IMR-90 (cell line): ENCODE results near the gene TTC39A. TPM values are rescaled to one million over a fixed set of nuclear protein-coding genes. Genes with fewer than 3 reads are reported as not detected.

Experiments used
- ATAC-seq: fragments of 200-7000 bp; cut with Tn5 transposase; 2 replicates; pipeline ENCODE4 v1.9.1; 2020; ENCODE audit warnings: low read depth, mild to moderate bottlenecking, moderate library complexity
- BruUV-seq: library from RNA; stranded (reverse); fragments of 400-500 nt; replicated peaks from 2 replicates; lab custom pipeline; 2021; lab: Mats Ljungman, UMichigan
- CTCF ChIA-PET: fragments of 300-600 bp; formaldehyde crosslinking; extraction: SDS; loops from one replicate; lab custom pipeline; 2021; ENCODE audit warnings: antibody characterized with exemption; lab: Yijun Ruan, JAX
- POLR2A ChIA-PET: fragments of 300-600 bp; sonication (Branson Sonifier 250); formaldehyde crosslinking; loops from one replicate; lab custom pipeline; 2022; ENCODE audit warnings: antibody characterized with exemption; ENCODE audit not compliant: unreplicated experiment; lab: Charles Lee
- DNase-seq: peaks from one replicate; pipeline ENCODE4 v3.0.0; 2013
- H2AFZ ChIP-seq: replicated peaks from 2 replicates; pipeline ENCODE3; 2013; ENCODE audit warnings: low read length, mild to moderate bottlenecking; ENCODE audit not compliant: poor library complexity
- H2AK5ac ChIP-seq: 2 replicates; pipeline ENCODE4 v1.6.1; 2013; ENCODE audit warnings: low read depth, low read length, inconsistent platforms
- H2AK9ac ChIP-seq: replicated peaks from 2 replicates; pipeline ENCODE3; 2013; ENCODE audit warnings: mild to moderate bottlenecking, low read depth, low read length, moderate library complexity; ENCODE audit not compliant: poor library complexity
- H2BK120ac ChIP-seq: 2 replicates; pipeline ENCODE4 v1.6.1; 2013; ENCODE audit warnings: low read depth, low read length, inconsistent platforms
- H2BK15ac ChIP-seq: 3 replicates; pipeline ENCODE4 v1.6.1; 2013; ENCODE audit warnings: low read depth, low read length, inconsistent platforms
- H2BK20ac ChIP-seq: 2 replicates; pipeline ENCODE4 v1.6.1; 2013; ENCODE audit warnings: low read depth, mild to moderate bottlenecking, inconsistent platforms, low read length, moderate library complexity
- H2BK5ac ChIP-seq: 2 replicates; pipeline ENCODE4 v1.6.1; 2013; ENCODE audit warnings: mild to moderate bottlenecking, low read depth, low read length, inconsistent platforms; ENCODE audit not compliant: poor library complexity, severe bottlenecking
- H3K14ac ChIP-seq: replicated peaks from 2 replicates; pipeline ENCODE4 v1.6.1; 2013; ENCODE audit warnings: low read depth, low read length, inconsistent platforms
- H3K18ac ChIP-seq: 2 replicates; pipeline ENCODE4 v1.6.1; 2013; ENCODE audit warnings: low read depth, low read length, control low read depth
- H3K23ac ChIP-seq: 2 replicates; pipeline ENCODE4 v1.6.1; 2013; ENCODE audit warnings: low read depth, low read length, inconsistent platforms
- H3K27ac ChIP-seq: 2 replicates; pipeline ENCODE4 v1.5.1; 2013; ENCODE audit warnings: mild to moderate bottlenecking, control low read depth, low read length; ENCODE audit not compliant: insufficient read depth
- H3K27me3 ChIP-seq: 2 replicates; pipeline ENCODE4 v1.6.1; 2013; ENCODE audit warnings: low read length; ENCODE audit not compliant: control insufficient read depth, insufficient read depth
- H3K36me3 ChIP-seq: 2 replicates; pipeline ENCODE4 v1.6.1; 2013; ENCODE audit warnings: low read length, mixed read lengths; ENCODE audit not compliant: control insufficient read depth, insufficient read depth
- H3K4ac ChIP-seq: 2 replicates; pipeline ENCODE4 v1.6.1; 2013; ENCODE audit warnings: low read depth, low read length, inconsistent platforms
- H3K4me1 ChIP-seq: 2 replicates; pipeline ENCODE4 v1.6.1; 2013; ENCODE audit warnings: low read length, mixed read lengths; ENCODE audit not compliant: control insufficient read depth, insufficient read depth
- H3K4me2 ChIP-seq: 2 replicates; pipeline ENCODE4 v1.6.1; 2013; ENCODE audit warnings: low read depth, mild to moderate bottlenecking, control low read depth, low read length, moderate library complexity
- H3K4me3 ChIP-seq: 2 replicates; pipeline ENCODE4 v1.5.1; 2013; ENCODE audit warnings: low read depth, mild to moderate bottlenecking, control low read depth, low read length, moderate library complexity; ENCODE audit not compliant: insufficient read depth
- H3K56ac ChIP-seq: 2 replicates; pipeline ENCODE4 v1.6.1; 2013; ENCODE audit warnings: low read length, inconsistent platforms; ENCODE audit not compliant: insufficient read depth; ENCODE audit errors: extremely low read depth
- H3K79me1 ChIP-seq, 2 experiments: 2 replicates each; pipeline ENCODE4 v1.6.1; 2013; ENCODE audit warnings: low read length in 2 of 2, inconsistent platforms in 1 of 2, low read depth in 1 of 2
- H3K9ac ChIP-seq: 2 replicates; pipeline ENCODE4 v1.6.1; 2013; ENCODE audit warnings: low read depth, low read length, control low read depth
- H3K9me1 ChIP-seq: 2 replicates; pipeline ENCODE4 v1.6.1; 2013; ENCODE audit warnings: low read length, inconsistent platforms; ENCODE audit not compliant: insufficient read depth
- H3K9me3 ChIP-seq: 2 replicates; pipeline ENCODE4 v1.6.1; 2013; ENCODE audit warnings: low read length; ENCODE audit not compliant: control insufficient read depth, insufficient read depth
- H4K20me1 ChIP-seq: 2 replicates; pipeline ENCODE4 v1.6.1; 2013; ENCODE audit warnings: low read length, inconsistent platforms; ENCODE audit not compliant: insufficient read depth
- H4K5ac ChIP-seq: 2 replicates; pipeline ENCODE4 v1.6.1; 2013; ENCODE audit warnings: mild to moderate bottlenecking, low read depth, low read length, control low read depth
- H4K8ac ChIP-seq, 2 experiments: 2 replicates each; pipeline ENCODE4 v1.6.1; 2013; ENCODE audit warnings: low read depth in 2 of 2, low read length in 2 of 2, control low read depth in 1 of 2, inconsistent platforms in 1 of 2
- H4K91ac ChIP-seq: 2 replicates; pipeline ENCODE4 v1.6.1; 2013; ENCODE audit warnings: low read depth, low read length, inconsistent platforms; ENCODE audit not compliant: insufficient read depth
- BHLHE40 ChIP-seq: fragments of 150-350 bp; IDR thresholded peaks from 2 replicates; pipeline ENCODE4 v1.6.1; 2016; ENCODE audit warnings: mild to moderate bottlenecking, low read depth, low read length
- CEBPB ChIP-seq: IDR thresholded peaks from 2 replicates; pipeline ENCODE4 v1.6.1; 2012; ENCODE audit warnings: low read depth, low read length, improper control_type of control experiment
- CHD1 ChIP-seq: IDR thresholded peaks from 2 replicates; pipeline ENCODE4 v1.6.1; 2012; ENCODE audit warnings: low read depth, low read length, improper control_type of control experiment
- FOS ChIP-seq: fragments of 150-350 bp; IDR thresholded peaks from 2 replicates; pipeline ENCODE4 v1.6.1; 2016; ENCODE audit warnings: low read depth, low read length
- MAFK ChIP-seq: IDR thresholded peaks from 2 replicates; pipeline ENCODE4 v1.6.1; 2012; ENCODE audit warnings: low read depth, low read length, improper control_type of control experiment
- MAZ ChIP-seq: IDR thresholded peaks from 2 replicates; pipeline ENCODE4 v1.6.1; 2012; ENCODE audit warnings: low read depth, mild to moderate bottlenecking, low read length, improper control_type of control experiment, moderate library complexity, borderline replicate concordance
- MXI1 ChIP-seq: IDR thresholded peaks from 2 replicates; pipeline ENCODE4 v1.6.1; 2012; ENCODE audit warnings: low read depth, mild to moderate bottlenecking, low read length, moderate library complexity, borderline replicate concordance
- NFE2L2 ChIP-seq: fragments of 150-350 bp; IDR thresholded peaks from 2 replicates; pipeline ENCODE4 v1.6.1; 2016; ENCODE audit warnings: low read depth, mild to moderate bottlenecking, low read length
- POLR2A ChIP-seq: IDR thresholded peaks from 2 replicates; pipeline ENCODE4 v1.6.1; 2012; ENCODE audit warnings: mild to moderate bottlenecking, low read depth, low read length
- RCOR1 ChIP-seq: IDR thresholded peaks from 2 replicates; pipeline ENCODE4 v1.6.1; 2012; ENCODE audit warnings: mild to moderate bottlenecking, low read length, improper control_type of control experiment; ENCODE audit not compliant: insufficient replicate concordance
- RFX5 ChIP-seq: IDR thresholded peaks from 2 replicates; pipeline ENCODE4 v1.8.0; 2012; ENCODE audit warnings: low read depth, mild to moderate bottlenecking, low read length, moderate library complexity
- SMC3 ChIP-seq: fragments of 150-350 bp; IDR thresholded peaks from 2 replicates; pipeline ENCODE4 v1.6.1; 2016; ENCODE audit warnings: low read depth, mild to moderate bottlenecking, antibody characterized with exemption, low read length, moderate library complexity
- WGBS, 2 experiments: methylation state at CpG; one replicate each; pipeline versions ENCODE4 v1.1.5 to v1.1.7; 2013; ENCODE audit warnings: missing lambda C conversion rate in 2 of 2; ENCODE audit not compliant: insufficient read length in 1 of 2; ENCODE audit errors: extremely low coverage in 2 of 2; 5-methylcytosine and 5-hydroxymethylcytosine counted together
- dilution Hi-C: fragments of 300-500 bp; cut with HindIII; formaldehyde crosslinking; loops from one replicate; pipeline ENCODE4 v1.14.3; 2018; ENCODE audit warnings: low sequenced_read_pairs; ENCODE audit not compliant: unreplicated experiment
- in situ Hi-C: fragments of 300-500 bp; cut with MboI; formaldehyde crosslinking; loops from 3 replicates; pipeline ENCODE4 v1.14.3; 2019; ENCODE audit warnings: low sequenced_read_pairs, inconsistent platforms, mixed read lengths
- intact Hi-C: fragments of 100-400 bp; cut with micrococcal nuclease; formaldehyde crosslinking; loops from 2 replicates; pipeline ENCODE4 v1.10.0; 2022
- polyA plus RNA-seq, 3 experiments: library from polyadenylated mRNA; depleted of rRNA; stranded (reverse); fragments of >200 nt; gene quantifications; 2 replicates each; pipeline ENCODE4 v1.2.3, GENCODE V29; 2012; ENCODE audit warnings: low replicate concordance in 1 of 3
- total RNA-seq: library from RNA; depleted of rRNA; stranded (reverse); fragments of >200 nt; gene quantifications from 2 replicates; pipeline ENCODE4 v1.2.3, GENCODE V29; 2012
- TF ChIP-seq, protein P1 (sequence below): fragments of 150-350 bp; IDR thresholded peaks from 2 replicates; pipeline ENCODE4 v1.6.1; 2017; ENCODE audit warnings: mild to moderate bottlenecking, antibody characterized with exemption, low read length, low read depth
- TF ChIP-seq, protein P2 (sequence below): fragments of 150-350 bp; IDR thresholded peaks from 2 replicates; pipeline ENCODE4 v1.6.1; 2016; ENCODE audit warnings: low read depth, mild to moderate bottlenecking, low read length, moderate library complexity, borderline replicate concordance
- TF ChIP-seq, protein P3 (sequence below): conservative IDR thresholded peaks from 2 replicates; pipeline ENCODE4 v1.5.1; 2012; ENCODE audit warnings: mild to moderate bottlenecking, low read depth, low read length, improper control_type of control experiment

The TTC39A gene
- total and polyA plus RNA-seq, 2 of the 4 experiments (the other 2 are of a cell fraction): 0.62 to 0.72 TPM

DNA sequence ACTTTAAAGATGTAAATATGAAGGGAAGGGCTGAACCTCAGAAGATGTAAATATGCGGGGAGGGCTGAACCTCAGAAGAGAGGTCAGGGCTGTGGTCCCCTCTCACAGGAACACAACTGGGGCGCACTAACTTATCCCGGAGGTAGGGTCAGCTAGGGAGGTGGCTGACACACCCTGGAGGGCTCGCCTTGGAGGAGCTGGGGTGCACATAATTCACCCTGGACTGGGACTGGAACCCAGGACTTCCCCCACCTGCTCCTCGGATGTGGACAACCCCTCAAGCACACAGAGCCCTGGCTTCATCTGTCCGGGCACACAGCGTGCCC is 13.9 kb upstream of the TTC39A start:
- Histone ChIP-seq H3K23ac (no peak overlapping the region), H3K14ac (no peak overlapping the region), H4K5ac (no peak overlapping the region), H2BK20ac (no peak overlapping the region), H2AK5ac (no peak overlapping the region), H2AK9ac (no peak overlapping the region), H3K9me3 (no peaks in the 10 kb centered on the region), H2BK15ac (no peak overlapping the region), H2BK120ac (no peak overlapping the region), H3K56ac (no peak overlapping the region), H3K9me1 (no peaks in the 10 kb centered on the region), H4K91ac (no peak overlapping the region), H3K9ac (no peak overlapping the region), H3K4ac (no peak overlapping the region), H3K27ac (no peak overlapping the region), H3K4me2 (no peak overlapping the region), H3K4me1 (no peaks in the 10 kb centered on the region; the same call in 1 of the 2 replicates), H3K79me1 (no peaks in the 10 kb centered on the region), H3K27me3 (peaks cover 41% of the 10 kb centered on the region), H3K36me3 (no peaks in the 10 kb centered on the region), H2AFZ (peak overlapping the region; percentile 74), H3K18ac (no peak overlapping the region), H4K8ac (no peak overlapping the region), H2BK5ac (no peak overlapping the region), H4K20me1 (no peaks in the 10 kb centered on the region), H3K4me3 (no peak overlapping the region)
- WGBS, 2 experiments: 39% methylated on average over 2 of the region's 7 CpGs; no CpG with 5 or more reads in 1 of the 2 experiments
- ATAC-seq: no peak
- TF ChIP-seq, protein P1, sequence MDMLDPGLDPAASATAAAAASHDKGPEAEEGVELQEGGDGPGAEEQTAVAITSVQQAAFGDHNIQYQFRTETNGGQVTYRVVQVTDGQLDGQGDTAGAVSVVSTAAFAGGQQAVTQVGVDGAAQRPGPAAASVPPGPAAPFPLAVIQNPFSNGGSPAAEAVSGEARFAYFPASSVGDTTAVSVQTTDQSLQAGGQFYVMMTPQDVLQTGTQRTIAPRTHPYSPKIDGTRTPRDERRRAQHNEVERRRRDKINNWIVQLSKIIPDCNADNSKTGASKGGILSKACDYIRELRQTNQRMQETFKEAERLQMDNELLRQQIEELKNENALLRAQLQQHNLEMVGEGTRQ: no peak
- no peak for TF ChIP-seq CHD1
- TF ChIP-seq SMC3: no peak
- no peak for TF ChIP-seq NFE2L2
- TF ChIP-seq RCOR1: no peak
- no peak for TF ChIP-seq POLR2A
- TF ChIP-seq MXI1: no peak
- TF ChIP-seq RFX5: no peak
- TF ChIP-seq CEBPB: no peak
- no peak for TF ChIP-seq FOS
- TF ChIP-seq, protein P2, sequence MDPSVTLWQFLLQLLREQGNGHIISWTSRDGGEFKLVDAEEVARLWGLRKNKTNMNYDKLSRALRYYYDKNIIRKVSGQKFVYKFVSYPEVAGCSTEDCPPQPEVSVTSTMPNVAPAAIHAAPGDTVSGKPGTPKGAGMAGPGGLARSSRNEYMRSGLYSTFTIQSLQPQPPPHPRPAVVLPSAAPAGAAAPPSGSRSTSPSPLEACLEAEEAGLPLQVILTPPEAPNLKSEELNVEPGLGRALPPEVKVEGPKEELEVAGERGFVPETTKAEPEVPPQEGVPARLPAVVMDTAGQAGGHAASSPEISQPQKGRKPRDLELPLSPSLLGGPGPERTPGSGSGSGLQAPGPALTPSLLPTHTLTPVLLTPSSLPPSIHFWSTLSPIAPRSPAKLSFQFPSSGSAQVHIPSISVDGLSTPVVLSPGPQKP: no peak
- TF ChIP-seq MAZ: no peak
- TF ChIP-seq MAFK: no peak
- no peak for TF ChIP-seq BHLHE40
- TF ChIP-seq, protein P3, sequence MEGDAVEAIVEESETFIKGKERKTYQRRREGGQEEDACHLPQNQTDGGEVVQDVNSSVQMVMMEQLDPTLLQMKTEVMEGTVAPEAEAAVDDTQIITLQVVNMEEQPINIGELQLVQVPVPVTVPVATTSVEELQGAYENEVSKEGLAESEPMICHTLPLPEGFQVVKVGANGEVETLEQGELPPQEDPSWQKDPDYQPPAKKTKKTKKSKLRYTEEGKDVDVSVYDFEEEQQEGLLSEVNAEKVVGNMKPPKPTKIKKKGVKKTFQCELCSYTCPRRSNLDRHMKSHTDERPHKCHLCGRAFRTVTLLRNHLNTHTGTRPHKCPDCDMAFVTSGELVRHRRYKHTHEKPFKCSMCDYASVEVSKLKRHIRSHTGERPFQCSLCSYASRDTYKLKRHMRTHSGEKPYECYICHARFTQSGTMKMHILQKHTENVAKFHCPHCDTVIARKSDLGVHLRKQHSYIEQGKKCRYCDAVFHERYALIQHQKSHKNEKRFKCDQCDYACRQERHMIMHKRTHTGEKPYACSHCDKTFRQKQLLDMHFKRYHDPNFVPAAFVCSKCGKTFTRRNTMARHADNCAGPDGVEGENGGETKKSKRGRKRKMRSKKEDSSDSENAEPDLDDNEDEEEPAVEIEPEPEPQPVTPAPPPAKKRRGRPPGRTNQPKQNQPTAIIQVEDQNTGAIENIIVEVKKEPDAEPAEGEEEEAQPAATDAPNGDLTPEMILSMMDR: no peak
- in situ Hi-C loops (no loop called here), intact Hi-C loops (no loop called here), dilution Hi-C loops (no loop called here)
- no TSS peak for BruUV-seq
- ChIA-PET CTCF (no interaction called here), POLR2A (no interaction called here)
- DNase-seq: no peak
